Erythroblast (primary cell): Measurements from ENCODE around the gene GMDS.

Experiments
- GATA1 ChIP-seq: IDR thresholded peaks from 2 replicates; pipeline ENCODE4 v1.6.1; 2011; ENCODE audit warnings: low read depth, mild to moderate bottlenecking, control low read depth, low read length, moderate library complexity
- POLR2A ChIP-seq: IDR thresholded peaks from 2 replicates; pipeline ENCODE4 v1.6.1; 2011; ENCODE audit warnings: mild to moderate bottlenecking, low read length

GRCh38 chr6:1802491-1803395, 442.7 kb downstream of the GMDS start:
- no peak for TF ChIP-seq POLR2A
- TF ChIP-seq GATA1: no peak
